OCI-LY1 (cell line): Measurements from ENCODE around the gene LRP2BP.

Experiments
- EZH2 ChIP-seq: fragments of 200-600 bp; sonication (generic), shearing (Covaris generic); IDR thresholded peaks from 2 replicates; pipeline ENCODE4 v1.8.0; 2017; ENCODE audit warnings: borderline replicate concordance, mixed run types, mild to moderate bottlenecking, antibody characterized with exemption, low read length, moderate library complexity, mixed read lengths
- TF ChIP-seq, protein P1 (sequence below): fragments of 200-600 bp; sonication (generic), shearing (Covaris generic); IDR thresholded peaks from 2 replicates; pipeline ENCODE4 v1.5.1; 2017; ENCODE audit warnings: mild to moderate bottlenecking, antibody characterized with exemption, low read length, moderate library complexity, mixed read lengths

- TF ChIP-seq, protein P1, sequence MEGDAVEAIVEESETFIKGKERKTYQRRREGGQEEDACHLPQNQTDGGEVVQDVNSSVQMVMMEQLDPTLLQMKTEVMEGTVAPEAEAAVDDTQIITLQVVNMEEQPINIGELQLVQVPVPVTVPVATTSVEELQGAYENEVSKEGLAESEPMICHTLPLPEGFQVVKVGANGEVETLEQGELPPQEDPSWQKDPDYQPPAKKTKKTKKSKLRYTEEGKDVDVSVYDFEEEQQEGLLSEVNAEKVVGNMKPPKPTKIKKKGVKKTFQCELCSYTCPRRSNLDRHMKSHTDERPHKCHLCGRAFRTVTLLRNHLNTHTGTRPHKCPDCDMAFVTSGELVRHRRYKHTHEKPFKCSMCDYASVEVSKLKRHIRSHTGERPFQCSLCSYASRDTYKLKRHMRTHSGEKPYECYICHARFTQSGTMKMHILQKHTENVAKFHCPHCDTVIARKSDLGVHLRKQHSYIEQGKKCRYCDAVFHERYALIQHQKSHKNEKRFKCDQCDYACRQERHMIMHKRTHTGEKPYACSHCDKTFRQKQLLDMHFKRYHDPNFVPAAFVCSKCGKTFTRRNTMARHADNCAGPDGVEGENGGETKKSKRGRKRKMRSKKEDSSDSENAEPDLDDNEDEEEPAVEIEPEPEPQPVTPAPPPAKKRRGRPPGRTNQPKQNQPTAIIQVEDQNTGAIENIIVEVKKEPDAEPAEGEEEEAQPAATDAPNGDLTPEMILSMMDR: no peak
- no peak for TF ChIP-seq EZH2
These were observed 1.0 kb downstream of the LRP2BP start for GRCh38 chr4:185394568-185395237.
